Measurements from ENCODE around the gene PCDHGA9. TPM values are rescaled to one million over a fixed set of nuclear protein-coding genes. Genes with fewer than 3 reads are reported as not detected.

PCDHGA9 gene
- total RNA-seq, 1 experiment from 2014 or later = 2.3 TPM

- Histone ChIP-seq H3K4me3 (no peak overlapping the region), H3K27me3 (no peaks in the 10 kb centered on the region), H3K36me3 (no peaks in the 10 kb centered on the region), H3K9me3 (replicated peaks) (0 out of 2 replicates have a peak, but pooled peaks cover 4% of the 10 kb centered on the region), H3K27ac (no peak overlapping the region), H3K4me1 (no peaks in the 10 kb centered on the region)
- no peak for DNase-seq
These were observed 37.8 kb downstream of the PCDHGA9 start for GRCh38 chr5:141440341-141440740.

- Histone ChIP-seq H3K4me3 (no peak overlapping the region), H3K9me3 (replicated peaks) (0 out of 2 replicates have a peak, but pooled peaks cover 4% of the 10 kb centered on the region), H3K27ac (no peak overlapping the region), H3K27me3 (no peaks in the 10 kb centered on the region), H3K4me1 (no peaks in the 10 kb centered on the region), H3K36me3 (no peaks in the 10 kb centered on the region)
- DNase-seq = no peak
These were observed 39.1 kb downstream of the PCDHGA9 start for GRCh38 chr5:141441571-141442170.

Other genes starting within 250 kb of the PCDHGA9 start
- 1.1 and 1.3 TPM in 2 replicates for gene PCDHB7, start 230.1 kb upstream of the PCDHGA9 start, total RNA-seq (2014; rRNA removed; shearing (Covaris generic))
- gene PCDHB8, start 225.0 kb upstream of the PCDHGA9 start, total RNA-seq (2014; rRNA removed; shearing (Covaris generic)) = 17.8 and 18.6 TPM in 2 replicates
- gene PCDHB16, start 220.4 kb upstream of the PCDHGA9 start, total RNA-seq (2014; rRNA removed; shearing (Covaris generic)) = 5.6 and 6.8 TPM in 2 replicates
- gene PCDHB9, start 215.6 kb upstream of the PCDHGA9 start, total RNA-seq (2014; rRNA removed; shearing (Covaris generic)) = 4.9 and 5.1 TPM in 2 replicates
- gene PCDHB10, start 210.4 kb upstream of the PCDHGA9 start, total RNA-seq (2014; rRNA removed; shearing (Covaris generic)) = 9.7 and 9.8 TPM in 2 replicates
- gene PCDHB11, start 203.2 kb upstream of the PCDHGA9 start, total RNA-seq (2014; rRNA removed; shearing (Covaris generic)) = 8.9 and 9.8 TPM in 2 replicates
- 4.5 and 4.7 TPM in 2 replicates for gene PCDHB12, start 194.1 kb upstream of the PCDHGA9 start, total RNA-seq (2014; rRNA removed; shearing (Covaris generic))
- gene PCDHB13, start 188.9 kb upstream of the PCDHGA9 start, total RNA-seq (2014; rRNA removed; shearing (Covaris generic)) = 3.0 and 3.2 TPM in 2 replicates
- gene PCDHB14, start 179.4 kb upstream of the PCDHGA9 start, total RNA-seq (2014; rRNA removed; shearing (Covaris generic)) = 10.9 and 11.2 TPM in 2 replicates
- gene PCDHB15, start 157.4 kb upstream of the PCDHGA9 start, total RNA-seq (2014; rRNA removed; shearing (Covaris generic)) = 0.86 and 0.91 TPM in 2 replicates
- 0.08 TPM in 1 of 2 replicates, not detected in the other for gene SLC25A2, start 98.7 kb upstream of the PCDHGA9 start, total RNA-seq (2014; rRNA removed; shearing (Covaris generic))
- 115 and 130 TPM in 2 replicates for gene TAF7, start 82.0 kb upstream of the PCDHGA9 start, total RNA-seq (2014; rRNA removed; shearing (Covaris generic))
- gene PCDHGA1, start 72.3 kb upstream of the PCDHGA9 start, total RNA-seq (2014; rRNA removed; shearing (Covaris generic)) = 3.5 and 3.6 TPM in 2 replicates
- 0.71 and 1.0 TPM in 2 replicates for gene PCDHGA2, start 64.0 kb upstream of the PCDHGA9 start, total RNA-seq (2014; rRNA removed; shearing (Covaris generic))
- gene PCDHGA3, start 58.9 kb upstream of the PCDHGA9 start, total RNA-seq (2014; rRNA removed; shearing (Covaris generic)) = 0.56 and 0.67 TPM in 2 replicates
- 21.1 and 23.4 TPM in 2 replicates for gene PCDHGB1, start 52.7 kb upstream of the PCDHGA9 start, total RNA-seq (2014; rRNA removed; shearing (Covaris generic))
- gene PCDHGA4, start 47.8 kb upstream of the PCDHGA9 start, total RNA-seq (2014; rRNA removed; shearing (Covaris generic)) = 12.9 and 14.7 TPM in 2 replicates
- gene PCDHGB2, start 42.8 kb upstream of the PCDHGA9 start, total RNA-seq (2014; rRNA removed; shearing (Covaris generic)) = 8.9 and 9.8 TPM in 2 replicates
- gene PCDHGA5, start 38.6 kb upstream of the PCDHGA9 start, total RNA-seq (2014; rRNA removed; shearing (Covaris generic)) = 4.7 and 6.9 TPM in 2 replicates
- gene PCDHGB3, start 32.5 kb upstream of the PCDHGA9 start, total RNA-seq (2014; rRNA removed; shearing (Covaris generic)) = 5.2 and 7.4 TPM in 2 replicates
- 4.9 and 5.8 TPM in 2 replicates for gene PCDHGA6, start 28.9 kb upstream of the PCDHGA9 start, total RNA-seq (2014; rRNA removed; shearing (Covaris generic))
- gene PCDHGA7, start 20.0 kb upstream of the PCDHGA9 start, total RNA-seq (2014; rRNA removed; shearing (Covaris generic)) = 3.6 and 4.7 TPM in 2 replicates
- gene PCDHGB4, start 15.1 kb upstream of the PCDHGA9 start, total RNA-seq (2014; rRNA removed; shearing (Covaris generic)) = 1.7 and 3.1 TPM in 2 replicates
- gene PCDHGA8, start 10.1 kb upstream of the PCDHGA9 start, total RNA-seq (2014; rRNA removed; shearing (Covaris generic)) = 3.3 and 3.4 TPM in 2 replicates
- gene PCDHGB5, start 4.8 kb upstream of the PCDHGA9 start, total RNA-seq (2014; rRNA removed; shearing (Covaris generic)) = 1.6 and 2.2 TPM in 2 replicates
- 1.4 and 2.6 TPM in 2 replicates for gene PCDHGB6, start 5.2 kb downstream of the PCDHGA9 start, total RNA-seq (2014; rRNA removed; shearing (Covaris generic))
- gene PCDHGA10, start 10.2 kb downstream of the PCDHGA9 start, total RNA-seq (2014; rRNA removed; shearing (Covaris generic)) = 1.3 and 1.6 TPM in 2 replicates
- gene PCDHGB7, start 14.9 kb downstream of the PCDHGA9 start, total RNA-seq (2014; rRNA removed; shearing (Covaris generic)) = 0.91 and 1.8 TPM in 2 replicates
- 1.3 and 1.4 TPM in 2 replicates for gene PCDHGA11, start 18.3 kb downstream of the PCDHGA9 start, total RNA-seq (2014; rRNA removed; shearing (Covaris generic))
- gene PCDHGA12, start 27.7 kb downstream of the PCDHGA9 start, total RNA-seq (2014; rRNA removed; shearing (Covaris generic)) = 1.2 and 1.4 TPM in 2 replicates
- 105 and 109 TPM in 2 replicates for gene PCDHGC3, start 73.2 kb downstream of the PCDHGA9 start, total RNA-seq (2014; rRNA removed; shearing (Covaris generic))
- gene PCDHGC4, start 82.3 kb downstream of the PCDHGA9 start, total RNA-seq (2014; rRNA removed; shearing (Covaris generic)) = 3.4 and 3.6 TPM in 2 replicates
- 1.3 and 2.8 TPM in 2 replicates for gene PCDHGC5, start 86.3 kb downstream of the PCDHGA9 start, total RNA-seq (2014; rRNA removed; shearing (Covaris generic))
- 54.4 and 56.2 TPM in 2 replicates for gene DIAPH1, start 216.2 kb downstream of the PCDHGA9 start, total RNA-seq (2014; rRNA removed; shearing (Covaris generic))
- gene HDAC3, start 234.1 kb downstream of the PCDHGA9 start, total RNA-seq (2014; rRNA removed; shearing (Covaris generic)) = 102 and 110 TPM in 2 replicates
- 1.7 and 2.1 TPM in 2 replicates for gene RELL2, start 234.2 kb downstream of the PCDHGA9 start, total RNA-seq (2014; rRNA removed; shearing (Covaris generic))
- gene FCHSD1, start 248.6 kb downstream of the PCDHGA9 start, total RNA-seq (2014; rRNA removed; shearing (Covaris generic)) = 2.0 and 2.1 TPM in 2 replicates